ENCODE results near the gene ELP1.

Gene ELP1

GRCh38 chr9:108973895-108974294 lies 40.0 kb upstream of the ELP1 start:
- CTCF ChIA-PET = no interaction called here
- H3K9me3 ChIP-seq (ENCODE audit: control insufficient read depth, insufficient read depth, low read depth, low read length) = no peaks in the 10 kb centered on the region
- no peak for TF ChIP-seq ZNF391 (tag by site-specific recombination; IDR thresholded peaks at IDR 0.05; ENCODE audit: borderline replicate concordance, low read depth)
- no peak for TF ChIP-seq ZIC2 (tag by site-specific recombination; IDR thresholded peaks at IDR 0.05)
- no peak for TF ChIP-seq ZNF639 (tag by site-specific recombination; IDR thresholded peaks at IDR 0.05)
- no peak for TF ChIP-seq ZNF510 (tag by site-specific recombination; IDR thresholded peaks at IDR 0.05; ENCODE audit: insufficient replicate concordance)
- TF ChIP-seq KLF16 (tag by site-specific recombination; IDR thresholded peaks at IDR 0.05) = no peak
- no peak for TF ChIP-seq ZNF138 (tag by site-specific recombination; IDR thresholded peaks at IDR 0.05; ENCODE audit: borderline replicate concordance)
- no peak for TF ChIP-seq ZNF341 (tag by site-specific recombination; IDR thresholded peaks at IDR 0.05; ENCODE audit: low read depth)
- TF ChIP-seq BCL11A (tag by site-specific recombination; IDR thresholded peaks at IDR 0.05; ENCODE audit: low read depth) = no peak
- no peak for TF ChIP-seq ZNF561 (tag by site-specific recombination; IDR thresholded peaks at IDR 0.05; ENCODE audit: borderline replicate concordance)
- no peak for TF ChIP-seq ZNF629 (tag by site-specific recombination; IDR thresholded peaks at IDR 0.05)
- TF ChIP-seq ZNF239 (tag by site-specific recombination; IDR thresholded peaks at IDR 0.05) = no peak
- TF ChIP-seq ZNF426 (tag by site-specific recombination; IDR thresholded peaks at IDR 0.05) = no peak
- no peak for TF ChIP-seq ZNF311 (tag by site-specific recombination; IDR thresholded peaks at IDR 0.05; ENCODE audit: borderline replicate concordance)
- H3K4me3 ChIP-seq (ENCODE audit: low read depth, low read length) = no peak overlapping the region
- no peaks in the 10 kb centered on the region for H3K4me1 ChIP-seq (ENCODE audit: control insufficient read depth, insufficient read depth, low read length)
- peaks cover 9 to 58% of the 10 kb centered on the region in 2 experiments; a peak in 2 of 3 replicates for H3K36me3 ChIP-seq (ENCODE audit: control insufficient read depth in 2 of 2, insufficient read depth in 1 of 2, low read length in 2 of 2)
- no peak overlapping the region for H3K27ac ChIP-seq (ENCODE audit: extremely low read depth, low read depth, low read length)
- POLR2A ChIA-PET = no interaction called here

- H3K9me3 ChIP-seq (ENCODE audit: control insufficient read depth, insufficient read depth, low read depth, low read length) = no peaks in the 10 kb centered on the region
- H3K4me1 ChIP-seq (ENCODE audit: control insufficient read depth, insufficient read depth, low read length) = no peaks in the 10 kb centered on the region
- POLR2A ChIA-PET = no interaction called here
- H3K4me3 ChIP-seq (ENCODE audit: low read depth, low read length) = no peak overlapping the region
- CTCF ChIA-PET = no interaction called here
- H3K36me3 ChIP-seq (ENCODE audit: control insufficient read depth in 2 of 2, insufficient read depth in 1 of 2, low read length in 2 of 2) = peaks cover 9 to 54% of the 10 kb centered on the region in 2 experiments; a peak in 2 of 3 replicates
- H3K27ac ChIP-seq (ENCODE audit: extremely low read depth, low read depth, low read length) = no peak overlapping the region
- TF ChIP-seq ZNF433 (tag by site-specific recombination; IDR thresholded peaks at IDR 0.05; ENCODE audit: low read depth) (no peak), BCL11B (tag by site-specific recombination; IDR thresholded peaks at IDR 0.05; ENCODE audit: low read depth) (no peak), TCF7L2 (IDR thresholded peaks at IDR 0.05; ENCODE audit: borderline replicate concordance, low read depth, low read length) (no peak), ZBTB1 (tag by site-specific recombination; IDR thresholded peaks at IDR 0.05) (no peak), PATZ1 (tag by site-specific recombination; IDR thresholded peaks at IDR 0.05) (no peak), ZNF629 (tag by site-specific recombination; IDR thresholded peaks at IDR 0.05) (no peak), ZFP41 (tag by site-specific recombination; IDR thresholded peaks at IDR 0.05; ENCODE audit: borderline replicate concordance) (no peak), ZEB2 (tag by site-specific recombination; IDR thresholded peaks at IDR 0.05) (no peak), ZNF280D (tag by site-specific recombination; IDR thresholded peaks at IDR 0.05) (no peak), AEBP2 (tag by site-specific recombination; IDR thresholded peaks at IDR 0.05; ENCODE audit: borderline replicate concordance) (no peak), ZBTB7A (tag by site-specific recombination; IDR thresholded peaks at IDR 0.05; ENCODE audit: low read depth) (no peak), SCRT2 (tag by site-specific recombination; IDR thresholded peaks at IDR 0.05) (no peak), ZBTB17 (tag by site-specific recombination; IDR thresholded peaks at IDR 0.05) (no peak), ZNF18 (tag by site-specific recombination; IDR thresholded peaks at IDR 0.05) (no peak)
Observed at GRCh38 chr9:108972626-108973209, 38.8 kb upstream of the ELP1 start.

All from HEK293 (cell line).